Heart right ventricle (tissue), 16 donors: Measurements from ENCODE around the gene SRSF2. TPM values are rescaled to one million over a fixed set of nuclear protein-coding genes. Genes with fewer than 3 reads are reported as not detected.
"Not testable (repeated sequence)": the region's sequence is repeated elsewhere in the genome, so short reads cannot be mapped to it uniquely, and the experiment has no call there.

Experiments used
- ATAC-seq, 8 donors: fragments of 200-7000 bp; cut with Tn5 transposase; one replicate each; pipeline ENCODE4 v1.9.1; 2020; ENCODE audit warnings: mild to moderate bottlenecking in 8 of 8, moderate library complexity in 8 of 8, moderate number of reproducible peaks in 1 of 8
- DNase-seq, 2 donors: peaks; one replicate each; pipeline ENCODE4 v3.0.0-alpha.2; 2020
- H3K27ac ChIP-seq, 10 donors: fragments of 200-600 bp; sonication (generic) in 2 of 10; one replicate each; pipeline versions ENCODE4 v1.5.0 to v1.8.0; 2020 to 2022; ENCODE audit warnings: mild to moderate bottlenecking in 3 of 10
- H3K27me3 ChIP-seq, 7 donors: fragments of 200-600 bp; one replicate each; pipeline ENCODE4 v1.8.0; 2021 to 2022; ENCODE audit warnings: mild to moderate bottlenecking in 2 of 7
- H3K36me3 ChIP-seq, 9 donors: fragments of 200-600 bp; sonication (generic) in 1 of 9; one replicate each; pipeline versions ENCODE4 v1.5.0 to v1.8.0; 2020 to 2022; ENCODE audit warnings: mild to moderate bottlenecking in 2 of 9
- H3K4me1 ChIP-seq, 9 donors: fragments of 200-600 bp; sonication (generic) in 1 of 9; one replicate each; pipeline versions ENCODE4 v1.5.0 to v1.8.0; 2020 to 2022; ENCODE audit warnings: mild to moderate bottlenecking in 4 of 9
- H3K4me3 ChIP-seq, 10 donors: fragments of 200-600 bp; sonication (generic) in 2 of 10; one replicate each; pipeline versions ENCODE4 v1.5.0 to v1.8.0; 2020 to 2022; ENCODE audit warnings: mild to moderate bottlenecking in 7 of 10, moderate library complexity in 2 of 10
- H3K9me3 ChIP-seq, 11 donors: fragments of 200-600 bp in 10 of 11; sonication (generic) in 2 of 11; one replicate each; pipeline versions ENCODE4 v1.5.0 to v1.8.0; 2013 to 2022; ENCODE audit warnings: mild to moderate bottlenecking in 2 of 11, control low read depth in 1 of 11, moderate library complexity in 1 of 11
- WGBS, 2 donors: extraction: QIAGEN DNeasy Blood & Tissue Kit; methylation state at CpG; one replicate each; pipeline ENCODE4 v1.1.7; 2013; ENCODE audit warnings: inconsistent platforms in 1 of 2; 5-methylcytosine and 5-hydroxymethylcytosine counted together
- intact Hi-C, 10 donors: fragments of 100-400 bp; cut with DNase I; formaldehyde crosslinking; loops; one replicate each; pipeline versions ENCODE4 v1.11.1 to v1.14.2; 2022
- polyA plus RNA-seq, 2 donors: library from polyadenylated mRNA; stranded (reverse); fragments of 200-250 nt; gene quantifications; one replicate each; pipeline ENCODE4 v1.2.3, GENCODE V29; 2013
- total RNA-seq, 10 donors: library from RNA; stranded (reverse); fragmentation: NEBNext Ultra II Directional in 3 of 10; extraction: Animal tissue kit (Norgen Biotek cat#: 25700) in 3 of 10; gene quantifications; one replicate each; pipeline versions ENCODE4 v1.2.1 to v1.2.4, GENCODE V29; 2021 to 2023
- TF ChIP-seq, protein P1 (sequence below), 9 donors: fragments of 200-600 bp; sonication (generic) in 2 of 9; IDR thresholded peaks; one replicate each; pipeline versions ENCODE4 v1.5.0 to v1.8.0; 2021 to 2022; ENCODE audit warnings: antibody characterized with exemption in 9 of 9, mild to moderate bottlenecking in 5 of 9, moderate library complexity in 1 of 9
- donor health status: Arrhythmogenic right ventricular cardiomyopathy.
- donor health status: ischemic (EF 13 %, LVEDD 7.1; RV severe dilation, severe dysfunction).
- donor health status: healthy with polysubstance abuse.
- donor health status: DM: no; HTN: yes; CAD: no.
- donor health status: DM: no; HTN: no; CAD: no.
- donor health status: ischemic (EF 25% LVEDD 6.9; RV normal size, moderate dysfunction).
- donor health status: ischemic (EF 25% LVEDD 5.7; RV mildly dilated, moderate dysfunction).
- donor health status: healthy.
- donor health status: DM: yes; HTN: yes; CAD: no.
- donor health status: Ischemic cardiomyopathy.
- donor health status: ischemic (EF 35%, LVEDD 5.7; RV mildly dilated, moderate dysfunction).
- donor health status: nonischemic (EF 11% LVEDD 7.7; RV severe dilation, severe dysfunction).
- donor health status: DM: yes; HTN: yes; CAD: no.
- donor health status: PGD.
- donor health status: ischemic (EF 29% LVEDD 5.4; RV normal size, mild dysfunction).
- donor health status: nonischemic (EF 23%, LVEDD 6.1; RV moderate dilation, normal function).

The SRSF2 gene
- total and polyA plus RNA-seq, 12 donors = 58.8 to 109 (median 79.8) TPM

DNA sequence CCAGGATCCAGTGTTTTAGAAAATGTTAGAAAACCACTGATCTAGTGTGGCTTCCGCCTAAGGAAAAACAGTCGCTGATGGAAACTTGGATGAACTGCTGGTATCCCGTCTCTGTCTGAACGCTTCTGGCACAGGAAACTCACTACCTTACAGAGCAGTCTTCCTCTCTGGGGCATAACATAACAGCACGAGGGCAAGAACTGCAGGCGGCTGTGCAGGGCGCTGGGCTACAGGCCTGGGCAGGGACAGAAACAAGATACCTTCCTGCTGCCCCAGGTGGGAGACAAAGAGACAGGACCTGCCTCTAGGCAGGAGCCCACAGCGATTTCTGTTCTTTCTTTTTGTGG lies 36.9 kb downstream of the SRSF2 start:
- intact Hi-C loops = no loop called here
- Histone ChIP-seq H3K27ac (peak overlapping the region; percentile 88 to 99 (median 96)), H3K27me3 (no peaks in the 10 kb centered on the region), H3K9me3 (no peaks in the 10 kb centered on the region), H3K4me1 (peaks cover 48 to 96% (median 88%) of the 10 kb centered on the region in 9 donors), H3K4me3 (peak overlapping the region in 7 of 10 donors; percentile 21 to 54 (median 45)), H3K36me3 (peaks cover 0 to 12% (median 0%) of the 10 kb centered on the region in 9 donors)
- ATAC-seq = peak; percentile 2 to 41 (median 21)
- 18 to 19% methylated on average over 8 of the region's 8 CpGs for WGBS, 2 donors
- TF ChIP-seq, protein P1, sequence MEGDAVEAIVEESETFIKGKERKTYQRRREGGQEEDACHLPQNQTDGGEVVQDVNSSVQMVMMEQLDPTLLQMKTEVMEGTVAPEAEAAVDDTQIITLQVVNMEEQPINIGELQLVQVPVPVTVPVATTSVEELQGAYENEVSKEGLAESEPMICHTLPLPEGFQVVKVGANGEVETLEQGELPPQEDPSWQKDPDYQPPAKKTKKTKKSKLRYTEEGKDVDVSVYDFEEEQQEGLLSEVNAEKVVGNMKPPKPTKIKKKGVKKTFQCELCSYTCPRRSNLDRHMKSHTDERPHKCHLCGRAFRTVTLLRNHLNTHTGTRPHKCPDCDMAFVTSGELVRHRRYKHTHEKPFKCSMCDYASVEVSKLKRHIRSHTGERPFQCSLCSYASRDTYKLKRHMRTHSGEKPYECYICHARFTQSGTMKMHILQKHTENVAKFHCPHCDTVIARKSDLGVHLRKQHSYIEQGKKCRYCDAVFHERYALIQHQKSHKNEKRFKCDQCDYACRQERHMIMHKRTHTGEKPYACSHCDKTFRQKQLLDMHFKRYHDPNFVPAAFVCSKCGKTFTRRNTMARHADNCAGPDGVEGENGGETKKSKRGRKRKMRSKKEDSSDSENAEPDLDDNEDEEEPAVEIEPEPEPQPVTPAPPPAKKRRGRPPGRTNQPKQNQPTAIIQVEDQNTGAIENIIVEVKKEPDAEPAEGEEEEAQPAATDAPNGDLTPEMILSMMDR (IDR thresholded peaks at IDR 0.05) = no peak
- no peak for DNase-seq

DNA sequence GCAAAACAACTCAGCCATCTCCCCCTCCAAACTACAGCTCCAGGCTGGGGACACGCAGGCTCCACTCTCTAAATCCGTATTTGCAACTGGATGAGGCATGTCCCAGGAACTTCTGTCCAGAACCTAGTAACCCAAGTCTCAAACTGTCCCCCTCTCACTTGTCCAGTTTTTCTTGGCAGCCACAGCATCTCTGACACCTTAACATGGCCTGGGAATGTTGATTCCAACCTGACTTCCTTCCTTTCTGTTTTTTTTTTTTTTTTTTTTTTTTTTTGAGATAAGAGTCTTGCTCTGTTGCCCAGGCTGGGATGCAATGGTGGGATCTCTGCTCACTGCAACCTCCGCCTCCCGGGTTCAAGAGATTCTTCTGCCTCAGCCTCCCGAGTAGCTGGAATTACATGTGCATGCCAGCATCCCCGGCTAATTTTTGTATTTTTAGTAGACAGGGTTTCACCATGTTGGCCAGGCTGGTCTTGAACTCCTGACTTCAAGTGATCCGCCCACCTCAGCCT lies 38.6 kb downstream of the SRSF2 start:
- peak overlapping the region; percentile 88 to 99 (median 96) for H3K27ac ChIP-seq
- H3K9me3 ChIP-seq, H3K4me3 ChIP-seq, H3K27me3 ChIP-seq, intact Hi-C loops, DNase-seq, ATAC-seq: not testable (repeated sequence)
- WGBS, 2 donors = 55 to 68% methylated on average over 7 of the region's 7 CpGs
- peaks cover 0 to 10% (median 0%) of the 10 kb centered on the region in 9 donors for H3K36me3 ChIP-seq
- peaks cover 46 to 100% (median 90%) of the 10 kb centered on the region in 9 donors for H3K4me1 ChIP-seq

DNA sequence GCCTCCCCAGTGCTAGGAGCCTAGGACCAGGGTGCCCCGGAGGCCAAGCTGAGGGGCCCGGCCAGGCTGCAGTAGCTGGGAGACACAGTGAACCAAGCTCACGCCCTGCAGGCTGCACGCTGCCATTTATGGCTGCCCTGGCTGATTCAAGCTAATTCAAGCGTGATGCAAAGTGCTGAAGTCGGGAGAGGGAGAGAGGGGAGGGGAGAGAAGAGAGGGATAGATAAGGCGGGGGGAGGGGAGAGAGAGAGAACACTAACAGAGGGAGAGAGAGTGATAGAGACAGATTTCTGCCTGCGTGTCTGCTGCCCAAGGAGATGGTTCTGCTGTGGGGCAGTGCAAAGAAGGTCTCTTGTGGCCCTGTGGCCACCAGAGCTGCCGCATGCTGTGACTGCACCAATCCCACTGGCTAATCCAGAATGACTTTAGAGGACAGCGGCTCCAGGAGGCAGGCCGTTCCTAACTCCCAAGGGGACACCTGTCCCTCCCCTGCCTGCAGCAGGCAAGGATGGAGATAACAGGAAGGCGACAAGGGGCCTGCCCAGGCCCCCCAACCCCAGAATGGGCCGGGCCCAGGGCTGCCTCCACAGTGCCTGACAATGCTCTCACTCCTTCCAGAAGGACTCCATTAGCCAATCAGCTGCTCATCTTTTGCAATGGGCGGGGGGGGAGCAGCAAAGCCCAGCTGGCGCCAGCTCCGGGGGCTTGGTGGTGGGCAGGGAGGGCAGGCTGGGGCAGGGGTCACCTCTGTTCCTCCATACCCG lies 39.2 kb downstream of the SRSF2 start:
- TF ChIP-seq, protein P1 (IDR thresholded peaks at IDR 0.05) = no peak
- ATAC-seq (peak; percentile 1 to 46 (median 22)), DNase-seq (no peak)
- Histone ChIP-seq H3K4me1 (peaks cover 43 to 100% (median 88%) of the 10 kb centered on the region in 9 donors), H3K36me3 (peaks cover 0 to 10% (median 0%) of the 10 kb centered on the region in 9 donors), H3K4me3 (peak overlapping the region in 2 of 10 donors; percentile 5 to 6), H3K27ac (peak overlapping the region; percentile 88 to 99 (median 96)), H3K9me3 (no peaks in the 10 kb centered on the region), H3K27me3 (no peaks in the 10 kb centered on the region)
- 23 to 32% methylated on average over 17 of the region's 17 CpGs for WGBS, 2 donors
- intact Hi-C loops = no loop called here

DNA sequence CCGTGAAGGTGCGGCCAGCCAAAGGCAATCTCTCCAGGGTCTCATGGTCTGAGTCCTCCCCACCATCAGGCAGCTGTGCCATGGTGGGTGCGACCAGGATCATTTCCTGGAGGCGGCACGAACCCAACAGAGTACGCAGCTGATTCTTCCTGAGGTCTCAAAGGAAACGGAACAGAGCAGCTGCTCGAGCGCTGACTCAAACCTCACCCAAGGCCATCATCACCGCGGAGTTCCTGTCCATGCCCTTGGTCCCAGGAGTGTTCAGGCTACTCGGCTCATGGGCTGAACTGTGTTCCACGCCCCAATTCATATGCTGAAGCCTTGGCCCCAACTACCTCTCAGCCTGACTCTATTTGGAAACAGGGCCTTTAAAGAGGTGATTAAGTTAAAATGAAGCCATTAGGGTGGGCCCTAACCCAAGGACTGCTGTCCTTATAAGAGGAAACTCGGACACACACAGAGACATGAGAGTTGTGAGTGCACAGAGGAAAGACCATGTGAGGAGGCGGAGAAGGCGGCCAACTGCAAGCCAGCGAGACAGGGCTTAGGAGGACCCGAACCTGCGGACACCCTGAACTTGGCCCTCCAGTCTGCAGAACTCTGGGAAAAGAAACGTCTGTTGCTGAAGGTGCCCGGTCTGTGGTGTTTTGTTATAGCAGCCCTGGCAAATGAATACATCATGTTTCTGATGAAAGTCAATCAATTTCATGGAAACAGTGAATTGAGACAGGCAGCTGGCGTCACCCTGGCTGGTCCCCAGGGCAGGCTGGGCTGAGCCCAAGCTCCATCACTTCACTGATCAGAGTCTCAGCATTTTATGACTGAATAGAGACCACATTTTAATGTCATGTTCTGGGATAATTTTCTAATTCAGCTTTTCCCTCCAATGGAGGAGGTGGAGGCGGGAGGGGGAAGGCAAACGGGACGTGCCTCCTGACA lies 40.1 kb downstream of the SRSF2 start:
- H3K4me1 ChIP-seq = peaks cover 40 to 100% (median 88%) of the 10 kb centered on the region in 9 donors

More for the DNA sequence above, 40.1 kb downstream of the SRSF2 start:
- Histone ChIP-seq H3K4me3 (peak overlapping the region in 1 of 10 donors; percentile 5), H3K27ac (peak overlapping the region; percentile 88 to 99 (median 96)), H3K27me3 (no peaks in the 10 kb centered on the region), H3K36me3 (peaks cover 0 to 10% (median 0%) of the 10 kb centered on the region in 9 donors), H3K9me3 (no peaks in the 10 kb centered on the region)
- DNase-seq (peak; percentile 60 to 73), ATAC-seq (peak in 7 of 8 donors; percentile 10 to 67 (median 22))
- intact Hi-C loops = no loop called here
- 56 to 60% methylated on average over 25 of the region's 25 CpGs for WGBS, 2 donors
- TF ChIP-seq, protein P1 (IDR thresholded peaks at IDR 0.05) = no peak
